B cell (primary cell): ENCODE data around the gene RNASE12.

ENCODE experiments used
- EZH2 ChIP-seq: IDR thresholded peaks from 2 replicates; pipeline ENCODE4 v1.6.1; 2012; ENCODE audit warnings: borderline replicate concordance, low read depth, mild to moderate bottlenecking, moderate library complexity, low read length; ENCODE audit not compliant: insufficient read depth, poor library complexity, severe bottlenecking
- TF ChIP-seq, protein P1 (sequence below): fragments of 200-600 bp; IDR thresholded peaks from one replicate; pipeline ENCODE4 v1.8.0; 2022; ENCODE audit warnings: antibody characterized with exemption, mild to moderate bottlenecking

DNA sequence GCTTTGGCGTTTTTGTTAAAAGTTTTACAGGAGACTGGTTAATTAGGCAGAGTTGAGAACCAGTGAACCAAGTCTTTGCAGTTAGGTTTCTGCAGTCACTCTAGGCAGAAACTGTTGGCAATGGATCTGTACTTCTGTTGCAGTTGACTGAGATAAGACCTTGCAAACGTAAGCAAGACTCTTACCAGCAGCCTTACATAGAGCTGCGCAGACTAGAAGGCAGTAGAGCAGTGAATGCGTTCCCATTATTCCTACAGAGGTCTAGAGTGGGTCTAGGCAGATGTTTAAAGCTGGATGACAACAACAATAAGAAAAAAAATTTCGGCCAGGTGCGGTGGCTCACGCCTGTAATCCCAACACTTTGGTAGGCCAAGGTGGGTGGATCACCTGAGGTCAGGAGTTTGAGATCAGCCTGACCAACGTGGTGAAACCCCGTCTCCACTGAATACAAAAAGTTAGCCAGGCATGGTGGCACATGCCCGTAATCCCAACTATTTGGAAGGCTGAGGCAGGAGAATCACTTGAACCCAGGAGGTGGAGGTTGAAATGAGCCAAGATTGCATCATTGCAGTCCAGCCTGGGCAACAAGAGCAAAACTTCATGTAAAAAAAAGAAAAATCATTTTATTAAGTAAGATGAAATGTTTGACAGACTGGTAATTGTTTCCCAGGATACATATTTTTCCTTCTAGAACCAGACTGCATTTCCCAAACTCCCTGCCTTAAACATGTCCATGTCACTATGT lies 42.6 kb downstream of the RNASE12 start:
- TF ChIP-seq, protein P1, sequence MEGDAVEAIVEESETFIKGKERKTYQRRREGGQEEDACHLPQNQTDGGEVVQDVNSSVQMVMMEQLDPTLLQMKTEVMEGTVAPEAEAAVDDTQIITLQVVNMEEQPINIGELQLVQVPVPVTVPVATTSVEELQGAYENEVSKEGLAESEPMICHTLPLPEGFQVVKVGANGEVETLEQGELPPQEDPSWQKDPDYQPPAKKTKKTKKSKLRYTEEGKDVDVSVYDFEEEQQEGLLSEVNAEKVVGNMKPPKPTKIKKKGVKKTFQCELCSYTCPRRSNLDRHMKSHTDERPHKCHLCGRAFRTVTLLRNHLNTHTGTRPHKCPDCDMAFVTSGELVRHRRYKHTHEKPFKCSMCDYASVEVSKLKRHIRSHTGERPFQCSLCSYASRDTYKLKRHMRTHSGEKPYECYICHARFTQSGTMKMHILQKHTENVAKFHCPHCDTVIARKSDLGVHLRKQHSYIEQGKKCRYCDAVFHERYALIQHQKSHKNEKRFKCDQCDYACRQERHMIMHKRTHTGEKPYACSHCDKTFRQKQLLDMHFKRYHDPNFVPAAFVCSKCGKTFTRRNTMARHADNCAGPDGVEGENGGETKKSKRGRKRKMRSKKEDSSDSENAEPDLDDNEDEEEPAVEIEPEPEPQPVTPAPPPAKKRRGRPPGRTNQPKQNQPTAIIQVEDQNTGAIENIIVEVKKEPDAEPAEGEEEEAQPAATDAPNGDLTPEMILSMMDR: no peak
- no peak for TF ChIP-seq EZH2
